B cell (primary cell): ENCODE results near the gene LMAN1L.

Source experiments
- CTCF ChIP-seq: fragments of 200-600 bp; IDR thresholded peaks from one replicate; pipeline ENCODE4 v1.8.0; 2022; ENCODE audit warnings: antibody characterized with exemption, mild to moderate bottlenecking
- EZH2 ChIP-seq: IDR thresholded peaks from 2 replicates; pipeline ENCODE4 v1.6.1; 2012; ENCODE audit warnings: borderline replicate concordance, low read depth, mild to moderate bottlenecking, moderate library complexity, low read length; ENCODE audit not compliant: insufficient read depth, poor library complexity, severe bottlenecking

GRCh38 chr15:74789171-74789631 is 23.4 kb upstream of the LMAN1L start:
- TF ChIP-seq EZH2 (no peak), CTCF (no peak)
